ENCODE results near the gene SUFU.
"Not testable (repeated sequence)": the region's sequence is repeated elsewhere in the genome, so short reads cannot be mapped to it uniquely, and the experiment has no call there.

Gene SUFU

GRCh38 chr10:102511583-102512274 lies 8.0 kb downstream of the SUFU start:
- H3K4me3 ChIP-seq (ENCODE audit: low read depth, low read length), result no peak overlapping the region

GRCh38 chr10:102514487-102515311 lies 10.9 kb downstream of the SUFU start:
- no peak overlapping the region for H3K4me3 ChIP-seq (ENCODE audit: low read depth, low read length)

GRCh38 chr10:102515724-102516123 lies 12.0 kb downstream of the SUFU start:
- no peak overlapping the region for H3K4me3 ChIP-seq (ENCODE audit: low read depth, low read length)

DNA sequence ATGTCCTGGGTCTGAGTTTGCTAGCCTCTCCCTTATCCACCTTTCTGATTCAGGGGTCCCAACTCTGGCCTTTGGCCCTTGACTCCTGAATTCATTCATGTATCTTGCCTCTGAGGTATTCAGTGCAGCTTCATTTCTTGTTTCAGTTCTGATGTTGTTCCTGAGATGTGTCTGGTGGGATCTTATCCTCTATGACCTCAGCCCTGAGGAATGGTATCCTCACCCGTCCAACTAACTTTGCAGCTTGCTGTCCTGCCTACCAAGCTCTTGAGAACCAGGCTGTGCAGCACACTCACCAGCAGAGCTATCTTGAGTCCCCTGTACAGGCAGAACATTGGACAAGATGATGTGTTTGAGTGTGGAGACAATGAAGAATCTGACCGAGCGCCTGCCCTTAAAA lies 13.8 kb downstream of the SUFU start:
- H3K4me3 ChIP-seq (ENCODE audit: low read depth, low read length), result no peak overlapping the region

- H3K4me3 ChIP-seq (ENCODE audit: low read depth, low read length), result no peak overlapping the region
These were observed 15.6 kb downstream of the SUFU start for GRCh38 chr10:102519246-102519825.

- H3K4me3 ChIP-seq (ENCODE audit: low read depth, low read length), result no peak overlapping the region
These were observed 19.1 kb downstream of the SUFU start for GRCh38 chr10:102522874-102523249.

DNA sequence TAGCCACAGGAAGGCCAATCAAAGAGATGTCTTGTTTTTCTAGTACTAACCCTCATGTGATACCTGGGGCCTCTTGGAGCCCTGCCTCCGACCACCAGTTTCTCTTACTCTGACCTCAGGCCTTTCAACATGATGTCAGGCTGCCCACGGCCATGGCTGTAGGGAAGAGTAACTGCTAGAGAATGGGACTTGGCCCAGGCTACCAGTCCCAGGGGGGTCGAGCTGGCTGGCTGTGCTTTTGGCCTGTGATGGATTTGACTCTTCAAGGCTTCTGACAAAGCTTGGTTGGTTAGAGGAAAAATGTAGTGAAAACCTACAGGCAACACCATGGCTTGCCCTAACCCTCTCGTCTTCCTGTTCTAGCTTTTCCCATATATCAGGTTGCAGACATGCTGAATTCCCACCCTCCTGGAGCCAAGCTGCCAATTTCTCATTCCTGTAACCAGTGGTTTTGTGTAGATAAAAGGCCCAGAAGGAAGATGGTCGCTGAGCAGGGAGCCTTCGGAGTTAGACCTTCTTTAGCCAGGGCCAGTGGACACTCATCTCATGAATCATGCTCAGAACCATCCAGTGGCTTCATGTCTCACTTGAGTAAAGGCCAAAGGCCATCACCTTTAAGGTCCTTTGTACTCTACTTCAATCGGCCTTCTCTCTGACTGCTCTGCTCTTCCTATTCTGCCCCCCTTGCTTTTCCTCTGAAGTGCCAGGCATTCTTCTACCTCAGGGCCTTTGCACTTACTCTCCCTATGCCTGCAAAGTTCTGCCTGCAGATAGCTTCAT lies 19.7 kb downstream of the SUFU start:
- no peak overlapping the region for H3K4me3 ChIP-seq (ENCODE audit: low read depth, low read length)

DNA sequence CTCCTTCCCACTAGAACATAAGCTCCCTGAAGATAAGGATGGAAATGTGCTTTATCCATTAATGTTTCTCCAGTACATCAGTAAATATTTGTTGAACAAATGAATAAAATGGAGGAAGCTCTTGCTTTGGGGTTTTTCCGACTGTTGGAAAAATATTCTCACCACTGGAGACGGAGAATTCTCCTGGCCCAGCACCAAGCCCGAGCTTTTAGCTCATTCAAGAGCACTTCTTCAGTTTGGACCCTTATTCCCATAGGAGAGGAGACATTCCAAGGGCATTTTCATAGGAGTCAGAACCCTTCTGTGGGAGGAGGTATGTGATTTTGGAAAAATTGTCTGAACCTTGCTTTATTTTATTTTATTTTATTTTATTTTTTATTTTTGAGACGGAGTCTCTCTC lies 21.0 kb downstream of the SUFU start:
- H3K4me3 ChIP-seq (ENCODE audit: low read depth, low read length), result no peak overlapping the region

DNA sequence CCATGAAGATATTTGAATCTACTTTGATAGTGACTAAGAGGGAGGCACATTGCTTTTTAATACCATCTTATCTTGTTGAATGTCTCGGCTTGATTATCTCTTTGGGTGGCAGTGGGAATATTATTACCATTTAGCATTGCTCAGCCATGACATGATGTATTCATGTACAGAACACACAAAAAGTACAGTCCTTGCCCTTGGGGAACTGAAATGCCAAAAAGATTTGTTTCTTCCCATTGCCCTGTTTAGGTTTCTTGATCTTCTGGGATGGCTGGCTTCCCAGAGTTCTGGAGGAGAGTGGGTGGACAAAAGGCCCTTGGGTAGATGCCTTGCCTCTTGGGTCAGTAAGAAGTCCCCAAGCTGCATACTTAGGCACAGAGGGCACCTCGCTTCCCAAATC lies 23.8 kb downstream of the SUFU start:
- no peak overlapping the region for H3K4me3 ChIP-seq (ENCODE audit: low read depth, low read length)

GRCh38 chr10:102534333-102534732 lies 30.6 kb downstream of the SUFU start:
- H3K4me3 ChIP-seq (ENCODE audit: low read depth, low read length), result no peak overlapping the region

- H3K4me3 ChIP-seq (ENCODE audit: low read depth, low read length), result not testable (repeated sequence)
These were observed 31.2 kb downstream of the SUFU start for GRCh38 chr10:102534966-102535365.

GRCh38 chr10:102535481-102536147 lies 31.8 kb downstream of the SUFU start:
- H3K4me3 ChIP-seq (ENCODE audit: low read depth, low read length), result no peak overlapping the region

DNA sequence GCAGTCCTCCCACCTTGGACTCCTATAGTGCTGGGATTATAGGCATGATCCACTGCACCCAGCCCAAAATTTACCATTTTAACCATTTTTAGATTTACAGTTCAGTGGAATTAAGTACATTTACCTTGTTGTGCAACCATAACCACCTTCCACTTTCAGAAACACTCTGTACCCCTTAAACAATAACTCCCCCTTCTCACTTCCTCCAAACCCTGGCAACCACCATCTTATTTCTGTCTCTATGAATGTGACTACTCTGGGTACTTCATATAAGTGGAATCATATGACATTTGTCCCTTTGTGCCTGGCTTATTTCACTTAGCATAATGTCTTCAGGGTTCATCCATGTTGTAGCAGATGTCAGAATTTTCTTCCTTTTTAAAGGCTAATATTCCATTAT lies 33.6 kb downstream of the SUFU start:
- no peak overlapping the region for H3K4me3 ChIP-seq (ENCODE audit: low read depth, low read length)

GRCh38 chr10:102537948-102538347 lies 34.2 kb downstream of the SUFU start:
- no peak overlapping the region for H3K4me3 ChIP-seq (ENCODE audit: low read depth, low read length)

DNA sequence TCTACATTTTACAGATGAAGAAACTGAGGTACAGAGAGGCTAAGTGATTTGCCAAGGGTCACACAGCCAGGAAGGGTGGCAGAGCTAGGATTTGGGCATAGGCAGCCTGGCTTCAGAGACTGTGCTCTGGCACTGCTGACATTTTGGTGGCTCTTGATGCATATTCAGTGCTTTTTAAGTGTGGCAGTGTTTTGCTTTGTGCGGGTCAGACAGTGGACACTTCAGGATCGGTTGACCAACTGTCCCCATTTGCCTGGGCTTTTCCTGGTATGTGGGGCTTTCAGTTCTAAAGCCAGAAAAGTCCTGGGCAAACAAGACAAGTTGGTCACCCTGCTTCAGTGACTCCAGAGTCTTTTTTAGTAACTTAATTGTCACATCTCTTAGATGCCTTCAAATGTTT lies 35.0 kb downstream of the SUFU start:
- H3K4me3 ChIP-seq (ENCODE audit: low read depth, low read length), result no peak overlapping the region

DNA sequence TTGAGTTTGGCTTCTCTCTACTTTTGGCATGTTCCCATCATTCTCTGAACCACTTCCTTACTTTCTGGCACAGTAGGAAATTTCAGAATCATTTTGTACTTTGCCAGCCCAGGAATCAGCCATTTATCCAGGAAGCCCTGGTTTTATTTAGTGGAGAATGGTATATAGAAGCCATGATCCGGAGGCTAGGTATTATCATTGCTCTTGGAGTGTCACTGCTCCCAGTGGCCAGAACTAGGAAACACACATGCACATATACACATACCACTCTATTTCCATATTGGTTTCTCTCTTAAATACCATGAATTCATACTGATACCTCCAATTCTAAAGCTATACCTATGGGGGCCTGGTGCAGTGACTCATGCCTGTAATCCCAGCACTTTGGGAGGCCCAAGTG lies 36.3 kb downstream of the SUFU start:
- no peak overlapping the region for H3K4me3 ChIP-seq (ENCODE audit: low read depth, low read length)

GRCh38 chr10:102542800-102543418 lies 39.1 kb downstream of the SUFU start:
- no peak overlapping the region for H3K4me3 ChIP-seq (ENCODE audit: low read depth, low read length)

DNA sequence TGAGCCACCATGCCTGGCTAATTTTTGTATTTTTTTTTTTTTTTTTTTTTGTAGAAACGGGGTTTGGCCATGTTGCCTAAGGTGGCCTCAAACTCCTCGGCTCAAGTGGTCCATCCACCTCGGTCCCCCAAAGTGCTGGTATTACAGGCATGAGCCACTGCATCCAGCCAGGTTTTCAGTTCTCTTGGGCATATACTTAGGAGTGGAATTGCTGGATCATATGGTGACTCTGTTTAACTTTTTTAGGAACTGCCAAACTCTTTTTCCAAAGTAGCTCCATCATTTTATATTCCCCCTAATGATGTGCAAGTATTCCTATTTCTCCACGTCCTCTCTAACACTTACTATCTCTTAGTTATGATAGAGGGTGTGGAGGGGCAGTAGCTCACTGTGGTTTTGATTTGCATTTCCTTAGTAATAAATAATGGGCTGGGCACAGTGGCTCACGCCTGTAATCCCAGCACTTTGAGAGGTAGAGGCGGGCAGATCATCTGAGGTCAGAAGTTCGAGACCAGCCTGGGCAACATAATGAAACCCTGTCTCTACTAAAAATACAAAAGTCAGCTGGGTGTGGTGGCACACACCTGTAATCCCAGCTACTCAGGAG lies 41.6 kb downstream of the SUFU start:
- no peak overlapping the region for H3K4me3 ChIP-seq (ENCODE audit: low read depth, low read length)

GRCh38 chr10:102545997-102546396 lies 42.2 kb downstream of the SUFU start:
- no peak overlapping the region for H3K4me3 ChIP-seq (ENCODE audit: low read depth, low read length)

Data from iPS-11a (cell line).